ENCODE data around the gene OPRL1.

- TF ChIP-seq, protein P1, sequence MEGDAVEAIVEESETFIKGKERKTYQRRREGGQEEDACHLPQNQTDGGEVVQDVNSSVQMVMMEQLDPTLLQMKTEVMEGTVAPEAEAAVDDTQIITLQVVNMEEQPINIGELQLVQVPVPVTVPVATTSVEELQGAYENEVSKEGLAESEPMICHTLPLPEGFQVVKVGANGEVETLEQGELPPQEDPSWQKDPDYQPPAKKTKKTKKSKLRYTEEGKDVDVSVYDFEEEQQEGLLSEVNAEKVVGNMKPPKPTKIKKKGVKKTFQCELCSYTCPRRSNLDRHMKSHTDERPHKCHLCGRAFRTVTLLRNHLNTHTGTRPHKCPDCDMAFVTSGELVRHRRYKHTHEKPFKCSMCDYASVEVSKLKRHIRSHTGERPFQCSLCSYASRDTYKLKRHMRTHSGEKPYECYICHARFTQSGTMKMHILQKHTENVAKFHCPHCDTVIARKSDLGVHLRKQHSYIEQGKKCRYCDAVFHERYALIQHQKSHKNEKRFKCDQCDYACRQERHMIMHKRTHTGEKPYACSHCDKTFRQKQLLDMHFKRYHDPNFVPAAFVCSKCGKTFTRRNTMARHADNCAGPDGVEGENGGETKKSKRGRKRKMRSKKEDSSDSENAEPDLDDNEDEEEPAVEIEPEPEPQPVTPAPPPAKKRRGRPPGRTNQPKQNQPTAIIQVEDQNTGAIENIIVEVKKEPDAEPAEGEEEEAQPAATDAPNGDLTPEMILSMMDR (conservative IDR thresholded peaks at IDR 0.05 in 1 of 2, IDR thresholded peaks at IDR 0.05 in 1 of 2; ENCODE audit: low read depth in 1 of 2, low read length in 2 of 2), result no peak
- TF ChIP-seq EZH2 (IDR thresholded peaks at IDR 0.05; ENCODE audit: low read length, missing control alignments), result no peak
Observed at GRCh38 chr20:64099880-64100565, 20.1 kb downstream of the OPRL1 start.
